ENCODE measurements around the gene TRIM7. TPM values are rescaled to one million over a fixed set of nuclear protein-coding genes. Genes with fewer than 3 reads are reported as not detected.
"Not testable (repeated sequence)": the region's sequence is repeated elsewhere in the genome, so short reads cannot be mapped to it uniquely, and the experiment has no call there.

Gene TRIM7
- total RNA-seq, 1 donor from 2014 or later: 6.4 TPM

DNA sequence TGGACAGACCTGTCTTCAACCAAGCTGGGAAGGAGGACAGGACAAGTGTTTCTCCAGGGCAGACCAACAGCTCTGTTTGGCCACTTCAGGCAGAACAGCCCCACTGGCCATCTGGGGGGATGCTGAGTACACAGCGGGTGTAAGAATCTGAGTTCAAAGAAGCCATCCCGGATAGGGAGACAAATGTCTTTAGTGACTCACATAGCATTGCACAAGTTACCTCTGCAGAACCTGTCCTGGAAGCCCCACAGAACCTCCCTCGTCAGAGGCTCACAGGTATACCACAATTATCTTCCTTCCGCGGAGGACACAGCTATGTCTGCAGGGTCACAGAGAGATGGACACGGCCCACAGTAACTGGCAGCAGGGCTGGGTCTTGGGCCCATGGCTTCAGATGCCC lies 55.6 kb downstream of the TRIM7 start:
- no peak overlapping the region for H3K4me3 ChIP-seq
- no peak overlapping the region for H3K27ac ChIP-seq (replicated peaks)
- DNase-seq: no peak
- H3K27me3 ChIP-seq (ENCODE audit: low read depth): peaks cover 75% of the 10 kb centered on the region
- TF ChIP-seq, protein P1, sequence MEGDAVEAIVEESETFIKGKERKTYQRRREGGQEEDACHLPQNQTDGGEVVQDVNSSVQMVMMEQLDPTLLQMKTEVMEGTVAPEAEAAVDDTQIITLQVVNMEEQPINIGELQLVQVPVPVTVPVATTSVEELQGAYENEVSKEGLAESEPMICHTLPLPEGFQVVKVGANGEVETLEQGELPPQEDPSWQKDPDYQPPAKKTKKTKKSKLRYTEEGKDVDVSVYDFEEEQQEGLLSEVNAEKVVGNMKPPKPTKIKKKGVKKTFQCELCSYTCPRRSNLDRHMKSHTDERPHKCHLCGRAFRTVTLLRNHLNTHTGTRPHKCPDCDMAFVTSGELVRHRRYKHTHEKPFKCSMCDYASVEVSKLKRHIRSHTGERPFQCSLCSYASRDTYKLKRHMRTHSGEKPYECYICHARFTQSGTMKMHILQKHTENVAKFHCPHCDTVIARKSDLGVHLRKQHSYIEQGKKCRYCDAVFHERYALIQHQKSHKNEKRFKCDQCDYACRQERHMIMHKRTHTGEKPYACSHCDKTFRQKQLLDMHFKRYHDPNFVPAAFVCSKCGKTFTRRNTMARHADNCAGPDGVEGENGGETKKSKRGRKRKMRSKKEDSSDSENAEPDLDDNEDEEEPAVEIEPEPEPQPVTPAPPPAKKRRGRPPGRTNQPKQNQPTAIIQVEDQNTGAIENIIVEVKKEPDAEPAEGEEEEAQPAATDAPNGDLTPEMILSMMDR (IDR thresholded peaks at IDR 0.05; ENCODE audit: borderline replicate concordance): no peak
- no peaks in the 10 kb centered on the region for H3K9me3 ChIP-seq (replicated peaks)
- peaks cover 4% of the 10 kb centered on the region for H3K4me1 ChIP-seq
- intact Hi-C loops (cut with micrococcal nuclease): no loop called here
- H3K36me3 ChIP-seq: no peaks in the 10 kb centered on the region

DNA sequence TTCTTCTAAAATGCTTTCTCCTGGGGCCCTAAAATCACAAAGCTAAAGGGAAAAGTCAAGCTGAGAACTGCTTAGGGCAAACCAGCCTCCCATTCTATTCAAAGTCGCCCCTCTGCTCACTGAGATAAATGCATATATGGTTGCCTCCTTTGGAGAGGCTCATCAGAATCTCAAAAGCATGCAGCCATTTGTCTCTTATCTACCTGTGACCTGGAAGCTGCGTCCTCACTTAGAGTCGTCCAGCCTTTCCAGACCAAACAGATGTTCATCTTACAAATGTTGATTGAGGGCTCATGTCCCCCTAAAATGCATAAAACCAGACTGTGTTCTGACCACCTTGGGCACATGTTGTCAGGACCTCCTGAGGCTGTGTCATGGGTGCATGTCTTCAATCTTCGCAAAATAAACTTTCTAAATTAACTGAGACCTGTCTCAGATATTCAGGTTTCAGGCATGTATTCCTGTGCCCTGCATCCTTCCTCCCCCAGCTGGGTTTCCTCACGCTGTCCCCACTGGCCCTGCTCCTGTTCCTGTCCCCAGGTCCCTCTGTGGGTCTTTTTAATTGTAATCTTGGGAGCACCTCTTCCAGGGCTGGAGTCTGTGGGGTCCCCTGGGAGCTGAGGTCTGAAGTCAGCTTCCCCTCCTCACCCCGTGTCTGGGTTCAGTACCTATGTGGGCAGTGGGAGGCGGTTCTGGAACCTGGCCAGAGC lies 57.9 kb downstream of the TRIM7 start, which contains the start of gene OR2V2:
Gene OR2V2, plus strand, starts transcription at position 660 of the 710 bp plus-strand sequence. CDS start 7,357 bp downstream, outside the sequence.
- DNase-seq; H3K4me1 ChIP-seq; H3K4me3 ChIP-seq; intact Hi-C loops (cut with micrococcal nuclease); H3K36me3 ChIP-seq; H3K9me3 ChIP-seq (replicated peaks); H3K27ac ChIP-seq (replicated peaks): not testable (repeated sequence)
- H3K27me3 ChIP-seq (ENCODE audit: low read depth): peaks cover 82% of the 10 kb centered on the region

DNA sequence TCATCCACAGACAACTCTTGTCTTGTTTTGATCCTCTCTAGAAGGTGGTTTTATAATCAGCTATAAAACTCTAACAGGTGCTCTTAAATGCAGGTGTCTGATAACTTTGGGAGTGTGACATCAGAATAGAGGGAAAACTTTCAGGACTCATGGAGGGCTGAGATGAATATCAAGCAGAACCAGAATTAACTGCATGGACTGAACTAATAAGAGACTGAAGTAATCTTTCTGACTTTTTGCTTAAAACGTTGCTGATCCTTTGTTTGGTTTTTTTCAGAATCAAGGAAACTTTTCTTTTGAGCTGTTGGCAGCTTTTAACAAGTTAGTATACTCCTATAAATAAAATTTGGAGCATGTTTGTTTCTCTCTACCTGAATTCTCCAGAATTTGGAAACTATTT lies 59.9 kb downstream of the TRIM7 start:
- TF ChIP-seq, protein P1 (IDR thresholded peaks at IDR 0.05; ENCODE audit: borderline replicate concordance): no peak
- Histone ChIP-seq H3K27me3 (ENCODE audit: low read depth) (peaks cover 78% of the 10 kb centered on the region), H3K27ac (replicated peaks) (no peak overlapping the region), H3K4me3 (no peak overlapping the region), H3K9me3 (replicated peaks) (no peaks in the 10 kb centered on the region), H3K4me1 (no peaks in the 10 kb centered on the region), H3K36me3 (no peaks in the 10 kb centered on the region)
- no peak for DNase-seq
- intact Hi-C loops (cut with micrococcal nuclease): no loop called here

Small RNA genes within 50 kb of the gene (microRNA-seq; reads per million reads assigned to microRNA genes)
- gene MIR4638: not detected

Other genes with a start within 250 kb of the TRIM7 start
- not detected for gene BTNL3, start 216.3 kb downstream of the TRIM7 start, total RNA-seq
- gene BTNL9, start 164.9 kb downstream of the TRIM7 start, total RNA-seq: 38.5 TPM
- gene OR2V1, start 74.0 kb downstream of the TRIM7 start, total RNA-seq: not detected
- not detected for gene OR2V2, start 57.6 kb downstream of the TRIM7 start, total RNA-seq
- gene TRIM41, start 18.1 kb upstream of the TRIM7 start, total RNA-seq: 26.4 TPM
- 628 TPM for gene RACK1, start 38.7 kb upstream of the TRIM7 start, total RNA-seq
- 8.5 TPM for gene TRIM52, start 55.9 kb upstream of the TRIM7 start, total RNA-seq
- not detected for gene OR4F3, start 162.1 kb upstream of the TRIM7 start, total RNA-seq